ENCODE data around the gene MAML2.
A peak's percentile ranks its signal among the peaks of the same experiment; 100 is the strongest.

Gene MAML2

GRCh38 chr11:96054870-96055705 is 287.9 kb downstream of the MAML2 start:
- no peak overlapping the region for H3K27ac ChIP-seq
- CTCF ChIA-PET: interaction anchor here (0.6 to 4.3 kb wide), 13 partner anchors 13 to 384 kb away, joined by 3 to 48 read pairs (median 3); partner anchors contain the start of gene MAML2
- DNase-seq (ENCODE audit: low spot score): peak; percentile 43
- TF ChIP-seq CTCF (conservative IDR thresholded peaks at IDR 0.05; ENCODE audit: low read depth): peak; percentile 72
- POLR2A ChIA-PET (ENCODE audit: low non-redundant PET): interaction anchor here (0.6 kb wide), 1 partner anchor 129 kb away, joined by 5 read pairs; no protein-coding TSS in a partner anchor

GRCh38 chr11:96052921-96053651 is 289.9 kb downstream of the MAML2 start:
- H3K27ac ChIP-seq: no peak overlapping the region
- no peak for TF ChIP-seq CTCF (conservative IDR thresholded peaks at IDR 0.05; ENCODE audit: low read depth)
- DNase-seq (ENCODE audit: low spot score): no peak
- CTCF ChIA-PET: interaction anchor here (0.6 to 4.3 kb wide), 3 partner anchors 290 to 1392 kb away, joined by 3 to 48 read pairs (median 6); partner anchors contain the start of gene MAML2
- POLR2A ChIA-PET (ENCODE audit: low non-redundant PET): no interaction called here

- ChIA-PET CTCF (interaction anchor here (1.4 kb wide), 1 partner anchor 291 kb away, joined by 3 read pairs; the partner anchor contains the start of gene MAML2), POLR2A (ENCODE audit: low non-redundant PET) (no interaction called here)
- no peak for DNase-seq (ENCODE audit: low spot score)
- no peak for TF ChIP-seq CTCF (conservative IDR thresholded peaks at IDR 0.05; ENCODE audit: low read depth)
- no peak overlapping the region for H3K27ac ChIP-seq
Measured at GRCh38 chr11:96051820-96052219, 291.2 kb downstream of the MAML2 start.

GRCh38 chr11:96050435-96051182 is 292.4 kb downstream of the MAML2 start:
- no peak for TF ChIP-seq CTCF (conservative IDR thresholded peaks at IDR 0.05; ENCODE audit: low read depth)
- ChIA-PET CTCF (interaction anchor here (0.6 kb wide), 1 partner anchor 245 kb away, joined by 3 read pairs; no protein-coding TSS in a partner anchor), POLR2A (ENCODE audit: low non-redundant PET) (no interaction called here)
- no peak overlapping the region for H3K27ac ChIP-seq
- DNase-seq (ENCODE audit: low spot score): no peak

- ChIA-PET CTCF (no interaction called here), POLR2A (ENCODE audit: low non-redundant PET) (interaction anchor here (0.6 kb wide), 1 partner anchor 226 kb away, joined by 9 read pairs; no protein-coding TSS in a partner anchor)
- H3K27ac ChIP-seq: no peak overlapping the region
- TF ChIP-seq CTCF (conservative IDR thresholded peaks at IDR 0.05; ENCODE audit: low read depth): no peak
- DNase-seq (ENCODE audit: low spot score): no peak
Measured at GRCh38 chr11:96049426-96049825, 293.6 kb downstream of the MAML2 start.
